Stimulated activated CD4-positive, alpha-beta T cell treated with anti-CD3 and anti-CD28 coated beads, Interleukin-1b, Interleukin-23, amount 100 ng/mL, for 48 hours (primary cell): ENCODE data around the gene CDK16.

Experiments
- DNase-seq: peaks from one replicate; pipeline ENCODE4 v3.0.0-alpha.2; 2020

The CDK16 gene

DNA sequence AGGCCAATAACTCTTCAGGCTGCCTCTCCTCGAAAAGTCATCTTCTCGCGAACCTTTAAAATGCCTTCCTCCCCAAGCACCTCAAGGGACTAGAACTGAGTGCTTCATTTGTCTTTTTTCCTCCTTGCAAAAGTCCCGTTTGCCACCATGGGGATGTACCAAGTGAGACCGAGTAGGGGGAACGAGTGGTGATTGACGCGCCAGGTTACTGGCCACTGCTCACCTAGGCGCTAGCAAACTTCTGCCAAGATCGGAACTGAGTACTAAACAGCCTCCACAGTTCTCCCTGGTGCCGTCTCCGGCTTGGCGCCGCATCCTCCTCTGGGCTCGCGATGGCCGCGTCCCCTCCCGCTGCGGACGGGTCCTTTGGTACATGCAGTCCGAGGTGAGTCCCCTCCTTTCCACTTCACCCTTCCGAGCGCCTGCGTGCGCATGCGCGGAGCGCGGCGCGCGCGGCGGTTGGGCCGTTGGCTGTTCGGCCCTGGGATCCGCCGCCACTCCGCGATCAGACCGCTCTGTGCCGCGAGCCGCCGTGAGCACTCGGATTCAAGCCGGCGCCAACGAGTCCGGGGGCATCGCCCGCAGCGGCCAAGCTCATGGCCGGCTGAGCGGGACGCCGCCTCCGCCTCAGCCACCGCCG lies at the start of gene CDK16:
CDK16 (plus strand) TSS at position 402 of the 640 bp plus-strand sequence. CDS start 4,877 bp downstream, outside the sequence.
- peak; percentile 68 for DNase-seq

DNA sequence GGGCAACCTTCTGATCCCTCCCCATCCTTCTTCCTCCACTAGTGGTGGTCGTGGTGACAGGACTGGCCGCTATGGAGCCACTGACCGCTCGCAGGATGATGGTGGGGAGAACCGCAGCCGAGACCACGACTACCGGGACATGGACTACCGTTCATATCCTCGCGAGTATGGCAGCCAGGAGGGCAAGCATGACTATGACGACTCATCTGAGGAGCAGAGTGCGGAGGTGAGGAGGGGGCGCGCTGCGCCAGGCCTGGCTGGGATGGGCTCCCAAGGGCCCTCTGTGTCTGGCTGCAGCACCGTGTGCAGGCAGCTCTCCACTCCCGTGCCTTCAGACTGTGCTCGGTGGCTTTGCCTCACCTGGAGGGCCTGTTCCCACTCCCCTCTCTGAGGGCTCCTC lies 49.2 kb upstream of the CDK16 start:
- no peak for DNase-seq

DNA sequence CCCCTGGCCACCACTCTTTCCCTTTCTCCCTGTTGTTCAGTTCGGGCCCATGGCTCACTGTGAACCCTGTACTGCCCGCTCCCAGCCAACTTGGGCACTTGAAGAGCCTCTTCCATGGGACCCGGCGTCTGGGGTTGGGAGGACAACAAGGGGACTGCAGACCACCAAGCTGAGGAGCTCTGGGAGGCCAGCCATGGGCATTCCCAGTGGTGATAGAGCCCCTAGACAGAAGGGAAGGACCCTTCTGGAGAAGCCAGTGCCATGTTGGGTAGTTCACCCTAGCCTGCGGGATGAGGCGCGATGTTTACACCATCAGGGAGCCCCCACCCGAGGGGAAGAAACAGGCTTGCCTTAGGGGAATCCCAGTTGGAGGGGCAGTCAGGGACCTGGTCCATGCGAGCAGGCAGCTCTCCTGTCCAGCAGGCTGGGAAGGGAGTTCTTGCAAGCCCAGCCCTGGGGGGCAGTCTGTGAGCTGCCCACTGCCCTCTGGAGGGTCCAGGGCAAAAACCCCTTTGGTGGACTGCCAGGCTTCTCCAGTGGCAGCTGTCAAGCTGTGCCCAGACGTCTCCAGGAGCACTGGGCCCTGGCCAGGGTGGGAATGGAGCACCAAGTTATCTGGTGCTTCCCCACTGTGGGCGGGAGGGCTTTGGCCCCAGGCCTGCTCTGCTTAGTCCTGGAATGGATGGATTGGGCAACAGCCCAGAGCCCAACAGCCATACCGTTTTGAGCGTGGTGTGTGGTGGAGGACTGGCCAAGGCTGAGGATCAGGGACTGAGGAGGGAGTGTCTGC lies 48.6 kb upstream of the CDK16 start:
- no peak for DNase-seq

DNA sequence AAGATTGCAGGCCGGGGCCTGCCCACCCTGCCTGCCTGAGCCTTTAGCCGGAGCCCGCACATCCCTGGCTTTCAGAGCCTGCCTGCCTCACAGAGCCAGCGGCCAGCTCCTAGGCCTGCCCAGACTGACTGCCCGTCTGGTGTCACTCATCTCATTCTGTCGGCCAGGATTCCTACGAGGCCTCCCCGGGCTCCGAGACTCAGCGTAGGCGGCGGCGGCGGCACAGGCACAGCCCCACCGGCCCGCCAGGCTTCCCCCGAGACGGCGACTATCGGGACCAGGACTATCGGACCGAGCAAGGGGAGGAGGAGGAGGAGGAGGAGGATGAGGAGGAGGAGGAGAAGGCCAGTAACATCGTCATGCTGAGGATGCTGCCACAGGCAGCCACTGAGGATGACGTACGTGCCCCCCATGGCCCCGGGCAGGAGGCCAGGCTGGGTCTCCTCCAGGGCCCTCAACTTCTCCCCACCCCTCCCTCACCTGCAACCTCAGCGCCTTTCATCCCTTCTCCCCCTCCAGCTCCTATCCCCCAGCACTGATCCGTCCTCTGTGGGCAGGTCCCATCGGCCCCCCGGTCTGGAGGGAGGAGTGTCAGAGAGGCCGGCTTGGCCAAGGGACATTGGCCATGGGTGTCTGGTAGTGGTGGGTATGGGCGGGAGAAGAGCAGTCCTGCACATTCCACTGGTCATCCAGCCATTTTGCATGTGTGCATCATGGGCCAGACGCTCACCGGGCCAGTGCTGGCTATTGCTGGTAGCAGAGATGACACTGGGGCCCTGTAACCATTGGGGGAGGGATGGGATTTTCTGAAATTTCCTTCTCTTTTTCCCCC lies 47.4 kb upstream of the CDK16 start:
- DNase-seq, result no peak

DNA sequence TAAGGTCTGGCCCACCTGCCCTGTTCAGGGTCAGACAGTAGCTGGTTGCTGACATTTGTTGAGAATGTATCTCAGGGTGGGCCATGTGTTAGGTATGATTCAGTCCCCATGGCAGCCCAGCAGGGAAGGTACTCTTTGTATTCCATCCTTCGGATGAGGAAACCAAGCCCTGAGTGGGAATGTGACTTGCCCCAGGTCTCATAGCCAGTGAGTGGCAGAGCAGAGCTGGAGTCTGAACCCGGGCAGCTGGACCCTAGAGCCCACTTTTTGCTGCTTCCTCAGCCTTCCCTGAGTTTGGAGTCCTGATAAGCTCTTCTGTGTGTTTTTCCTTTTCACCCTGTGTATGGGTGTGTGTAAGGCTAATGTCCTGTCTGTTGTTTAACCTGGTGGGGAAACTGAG lies 46.5 kb upstream of the CDK16 start:
- no peak for DNase-seq

DNA sequence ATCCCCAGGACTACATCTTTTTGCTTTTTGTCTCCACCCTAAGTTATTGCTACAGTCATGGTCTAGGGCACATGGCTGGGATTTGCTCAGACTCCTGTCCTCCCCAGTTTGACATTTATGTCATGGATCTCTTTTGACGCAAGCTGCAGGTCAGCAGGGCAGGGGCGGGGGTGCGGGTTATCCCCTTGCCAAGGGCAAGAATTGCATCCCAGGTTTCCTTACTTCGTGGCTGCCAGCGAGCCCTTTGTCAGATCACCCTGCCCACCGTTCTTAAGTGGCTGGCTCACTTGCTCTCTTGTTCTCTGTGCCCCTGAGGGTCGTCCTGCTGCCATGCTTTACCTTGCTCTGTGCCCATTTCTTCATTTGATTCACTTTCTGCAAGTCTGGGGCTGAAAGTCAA lies 45.9 kb upstream of the CDK16 start:
- DNase-seq, result no peak

DNA sequence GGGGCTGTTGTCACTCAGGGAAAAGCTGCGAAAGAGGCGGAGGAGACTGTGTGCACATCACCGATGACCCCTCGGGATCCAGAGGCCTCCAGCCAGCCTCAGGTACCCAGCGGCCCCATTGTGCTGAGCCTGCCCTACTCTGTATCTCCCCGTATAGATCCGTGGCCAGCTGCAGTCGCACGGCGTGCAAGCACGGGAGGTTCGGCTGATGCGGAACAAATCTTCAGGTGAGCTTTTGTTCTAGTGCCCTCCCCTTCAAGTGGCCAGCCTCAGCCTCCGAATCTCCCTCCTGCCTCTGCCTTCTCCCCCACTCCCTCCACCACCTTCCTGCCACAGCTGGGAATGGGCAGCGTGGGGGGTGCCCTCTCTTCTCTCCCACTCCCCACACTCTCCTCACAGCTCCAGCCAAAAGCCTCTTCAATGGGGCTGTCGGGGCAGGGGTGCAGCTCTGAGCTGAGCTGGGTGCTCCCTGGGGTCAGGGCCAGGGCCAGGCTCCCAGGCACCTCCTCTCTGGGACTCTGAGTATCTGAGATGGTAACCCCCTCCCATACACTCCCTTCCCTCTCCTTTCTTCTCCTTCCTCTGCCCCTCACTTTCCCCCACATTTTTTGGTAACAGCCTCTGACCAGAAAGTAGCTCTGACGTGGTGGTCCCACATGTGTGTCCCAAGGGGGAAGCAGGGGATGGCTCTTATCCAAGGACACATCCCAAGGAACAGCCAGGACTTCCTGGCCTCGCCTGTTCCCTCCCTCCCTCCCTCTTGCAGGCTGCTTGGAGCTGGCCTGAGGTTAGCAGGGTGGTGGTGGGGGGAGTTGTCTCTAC lies 45.3 kb upstream of the CDK16 start:
- no peak for DNase-seq

DNA sequence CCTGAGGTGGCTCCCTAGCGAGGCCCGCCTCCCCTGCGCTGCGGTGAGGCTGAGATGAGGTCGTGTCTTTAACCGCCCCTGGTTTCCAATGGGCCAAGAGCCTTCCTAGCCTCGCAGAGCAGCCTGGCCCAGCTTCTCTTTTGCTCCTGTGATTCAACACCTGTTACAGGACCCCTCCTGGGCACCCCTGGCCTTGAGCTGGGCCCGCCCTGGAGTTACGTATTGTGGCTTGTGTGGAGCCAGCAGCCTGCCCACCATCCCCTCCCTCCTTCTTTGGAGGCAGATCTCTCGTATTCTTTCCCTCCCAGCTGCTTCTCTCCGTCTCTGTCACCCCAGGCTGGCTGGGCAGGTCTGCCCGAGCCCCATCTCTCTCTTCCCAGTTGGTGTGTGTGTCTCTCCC lies 44.1 kb upstream of the CDK16 start:
- no peak for DNase-seq

DNA sequence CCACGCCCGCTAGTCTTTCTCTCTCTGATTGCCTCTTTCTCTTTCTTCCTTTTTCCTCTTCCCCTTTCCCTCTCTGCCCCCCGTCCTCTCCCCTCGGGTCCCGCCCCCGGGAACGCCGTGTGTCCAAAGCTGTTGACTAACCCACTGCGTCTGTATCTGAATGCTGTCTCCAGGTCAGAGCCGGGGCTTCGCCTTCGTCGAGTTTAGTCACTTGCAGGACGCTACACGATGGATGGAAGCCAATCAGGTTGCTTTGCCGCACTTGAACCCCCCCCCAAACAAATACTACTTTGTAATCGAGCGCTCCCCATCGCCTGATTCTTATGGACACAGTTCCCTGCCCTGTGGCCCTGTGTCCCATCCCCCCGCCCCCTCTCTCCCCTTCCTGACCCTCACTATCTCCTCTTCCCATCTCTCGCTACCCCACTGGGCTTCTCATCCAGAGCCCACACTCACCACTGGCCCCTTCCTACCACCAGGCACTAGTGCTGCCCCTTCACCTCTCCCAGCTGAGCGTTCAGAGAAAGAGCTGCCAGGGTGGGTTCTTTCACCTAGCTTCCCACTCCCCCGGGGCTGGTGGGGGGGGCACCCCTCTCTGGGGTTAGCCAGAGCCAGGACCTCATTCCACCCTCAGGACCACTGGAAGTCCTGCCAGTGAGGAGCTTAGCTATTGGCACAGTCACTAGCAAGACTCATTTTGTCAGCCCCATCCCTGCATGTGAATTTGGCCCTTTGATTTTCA lies 43.5 kb upstream of the CDK16 start:
- DNase-seq, result no peak

DNA sequence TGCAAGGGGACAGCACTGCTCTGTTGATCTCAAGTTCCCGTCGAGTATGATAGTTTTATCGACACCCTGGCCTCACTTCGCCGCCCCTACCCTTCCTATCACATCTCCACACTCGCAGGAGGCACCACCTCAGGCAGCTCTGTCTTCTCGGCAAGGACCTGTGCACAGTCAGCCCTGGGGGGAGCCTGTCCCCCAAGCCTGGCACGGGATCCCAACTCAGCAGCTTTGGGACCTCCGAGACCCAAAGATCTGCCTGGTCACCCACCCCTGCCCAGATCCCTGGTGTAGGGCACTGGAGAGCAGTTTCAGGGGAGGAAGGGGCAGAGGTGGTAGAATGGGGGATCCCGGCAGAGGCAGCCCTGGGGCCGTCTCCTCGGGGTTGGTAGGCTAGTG lies 42.9 kb upstream of the CDK16 start:
- no peak for DNase-seq

DNA sequence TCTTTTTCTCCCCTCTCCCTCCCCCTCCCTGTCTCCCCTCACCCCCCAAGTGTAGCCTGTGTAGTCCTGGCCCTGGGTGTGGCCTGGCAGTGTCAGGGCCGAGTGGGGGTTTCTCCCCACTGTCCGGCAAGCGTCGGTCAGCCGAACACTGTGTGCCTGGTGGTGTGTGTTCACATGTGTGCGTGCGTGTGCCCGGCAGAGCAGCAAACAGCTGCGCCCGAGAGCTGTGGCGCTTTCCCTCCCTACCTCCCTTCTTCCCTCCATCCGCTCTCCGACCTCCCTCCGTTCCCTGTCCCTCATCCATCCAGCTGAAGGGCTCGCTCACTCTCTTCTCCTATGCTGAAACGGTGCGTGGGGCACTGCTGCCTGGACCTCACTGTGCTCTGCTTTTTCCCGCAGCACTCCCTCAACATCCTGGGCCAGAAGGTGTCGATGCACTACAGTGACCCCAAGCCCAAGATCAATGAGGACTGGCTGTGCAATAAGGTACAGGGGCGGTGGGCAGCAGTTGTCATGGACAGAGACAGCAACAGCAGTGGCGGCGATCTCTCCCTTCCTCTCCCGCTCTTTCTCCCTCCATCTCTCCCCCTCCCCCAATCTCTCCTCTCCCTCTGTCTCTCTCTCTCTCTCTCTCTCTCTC lies 42.3 kb upstream of the CDK16 start:
- DNase-seq, result no peak

DNA sequence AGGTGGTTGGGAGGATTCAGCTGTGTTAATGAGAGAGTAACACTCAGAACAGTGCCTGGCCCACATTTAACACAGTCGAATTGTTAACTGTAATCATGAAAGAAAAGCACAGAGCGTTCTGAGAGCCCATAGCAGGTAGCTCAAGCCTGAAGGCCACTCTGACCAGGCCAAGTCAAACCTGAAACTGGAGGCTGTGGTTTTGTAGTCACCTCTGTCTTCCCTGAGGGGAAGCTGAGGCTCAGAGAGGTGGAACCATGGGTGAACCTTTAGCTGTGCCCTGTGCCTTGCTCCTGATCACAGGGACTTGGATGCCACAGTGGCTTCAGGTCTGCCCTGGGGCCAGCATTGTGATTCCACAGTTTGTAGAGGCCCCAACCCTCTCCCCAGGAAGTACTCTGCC lies 41.4 kb upstream of the CDK16 start:
- no peak for DNase-seq

DNA sequence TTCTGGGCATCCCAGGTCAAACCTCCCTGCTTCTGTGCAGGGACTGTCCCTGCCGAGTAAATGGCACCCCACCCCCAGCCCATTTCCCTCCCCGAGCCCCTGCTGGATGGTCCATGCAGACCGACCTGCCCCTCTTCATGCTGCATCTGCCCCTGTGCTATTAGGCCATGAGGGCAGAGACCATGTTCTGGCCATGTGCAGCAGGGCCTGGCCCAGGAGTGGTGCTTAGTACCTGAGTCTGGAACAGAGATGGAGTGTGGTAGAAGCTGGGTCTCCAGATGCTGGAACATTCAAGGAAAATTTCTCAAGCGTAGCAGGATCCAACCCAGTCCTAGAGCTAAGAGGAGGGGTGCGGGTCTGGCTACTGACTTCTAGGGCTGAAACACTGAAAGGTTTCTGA lies 40.1 kb upstream of the CDK16 start:
- DNase-seq, result no peak

DNA sequence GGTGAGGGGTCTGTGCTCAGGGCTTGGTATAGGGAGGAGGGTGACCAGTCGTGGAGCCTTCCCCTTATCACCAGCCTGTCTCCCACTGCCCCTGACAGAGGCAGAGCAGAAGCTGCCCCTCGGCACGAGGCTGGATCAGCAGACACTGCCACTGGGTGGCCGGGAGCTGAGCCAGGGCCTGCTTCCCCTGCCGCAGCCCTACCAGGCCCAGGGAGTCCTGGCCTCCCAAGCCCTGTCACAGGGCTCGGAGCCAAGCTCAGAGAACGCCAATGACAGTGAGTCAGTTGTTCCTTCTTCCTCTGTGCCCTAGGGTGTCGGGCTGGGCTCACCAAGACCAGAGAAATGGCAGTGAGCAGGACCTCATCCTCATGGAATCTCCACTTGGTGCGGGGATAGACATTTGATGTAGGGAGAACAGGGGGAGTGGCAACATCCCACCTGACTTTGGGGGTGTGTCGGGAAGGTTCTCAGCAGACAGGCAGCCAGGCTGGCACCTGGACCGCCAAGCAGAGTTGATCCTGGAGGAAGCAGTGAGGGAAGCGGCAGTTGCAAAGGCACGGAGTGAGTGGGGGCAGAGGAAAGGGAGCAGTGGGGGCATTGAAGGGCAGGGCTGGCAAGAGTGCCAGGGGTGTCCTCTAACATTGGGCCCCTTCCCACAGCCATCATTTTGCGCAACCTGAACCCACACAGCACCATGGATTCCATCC lies 39.1 kb upstream of the CDK16 start:
- DNase-seq, result no peak

DNA sequence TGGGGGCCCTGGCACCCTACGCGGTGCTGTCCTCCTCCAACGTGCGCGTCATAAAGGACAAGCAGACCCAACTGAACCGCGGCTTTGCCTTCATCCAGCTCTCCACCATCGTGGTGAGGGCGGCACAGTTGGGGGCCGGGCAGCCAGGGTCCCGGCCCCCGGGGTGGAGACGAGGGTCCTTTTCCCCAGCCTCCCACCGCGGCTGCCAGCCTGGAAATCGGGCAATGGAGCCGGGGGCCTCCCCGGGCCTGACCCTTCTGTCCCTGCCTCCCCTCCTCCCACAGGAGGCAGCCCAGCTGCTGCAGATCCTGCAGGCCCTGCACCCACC lies 38.6 kb upstream of the CDK16 start:
- DNase-seq, result no peak

DNA sequence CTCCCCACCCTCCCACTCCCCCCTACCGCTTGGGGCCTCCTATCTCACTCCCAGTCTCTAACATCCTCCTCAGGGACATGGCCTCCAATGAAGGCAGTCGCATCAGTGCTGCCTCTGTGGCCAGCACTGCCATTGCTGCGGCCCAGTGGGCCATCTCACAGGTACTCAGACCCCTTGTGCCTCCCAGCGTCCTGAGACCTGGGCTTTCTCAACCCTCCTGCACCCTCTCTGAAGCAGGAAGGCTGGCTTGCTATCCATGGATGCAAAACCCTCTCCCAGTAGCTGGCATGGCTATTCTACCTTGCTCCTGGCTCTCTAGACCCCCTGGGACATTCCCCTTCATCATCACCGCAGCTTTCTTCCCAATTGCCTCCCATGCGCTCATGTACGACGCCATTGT lies 38.1 kb upstream of the CDK16 start:
- no peak for DNase-seq

DNA sequence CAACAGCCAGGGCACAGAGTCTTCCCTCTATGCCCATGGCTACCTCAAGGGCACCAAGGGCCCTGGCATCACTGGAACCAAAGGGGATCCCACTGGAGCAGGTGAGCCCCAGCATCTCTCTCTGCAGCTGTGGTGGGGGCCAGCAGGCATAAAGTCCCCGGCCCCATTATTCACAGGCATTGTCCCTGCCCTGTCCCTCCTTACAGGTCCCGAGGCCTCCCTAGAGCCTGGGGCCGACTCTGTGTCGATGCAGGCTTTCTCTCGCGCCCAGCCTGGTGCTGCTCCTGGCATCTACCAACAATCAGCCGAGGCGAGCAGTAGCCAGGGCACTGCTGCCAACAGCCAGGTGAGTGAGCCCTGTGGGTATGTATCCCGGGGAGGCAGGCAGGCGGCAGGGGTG lies 37.2 kb upstream of the CDK16 start:
- no peak for DNase-seq

DNA sequence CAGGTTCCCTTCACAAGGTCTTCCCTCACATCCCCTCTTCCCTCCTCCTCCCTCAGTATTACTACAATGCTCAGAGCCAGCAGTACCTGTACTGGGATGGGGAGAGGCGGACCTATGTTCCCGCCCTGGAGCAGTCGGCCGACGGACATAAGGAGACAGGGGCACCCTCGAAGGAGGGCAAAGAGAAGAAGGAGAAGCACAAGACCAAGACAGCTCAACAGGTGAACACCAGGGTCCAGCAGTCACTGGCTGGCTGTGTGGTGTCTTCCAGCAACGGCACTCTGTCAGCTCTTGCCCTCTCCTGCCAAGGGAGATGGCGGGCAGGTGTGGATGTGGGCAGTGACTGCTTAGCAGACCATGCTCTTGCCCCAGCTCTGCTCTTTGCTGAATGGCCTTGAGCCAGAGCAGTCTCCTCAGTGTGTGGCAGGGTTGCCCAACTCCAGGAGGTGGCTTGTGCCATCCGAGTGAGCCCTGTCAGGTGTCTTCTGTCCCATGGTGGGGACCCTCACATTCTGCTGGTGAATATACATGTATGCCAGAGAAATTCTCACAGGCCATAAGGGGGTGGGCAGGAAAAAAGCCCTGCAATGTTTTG lies 36.3 kb upstream of the CDK16 start:
- DNase-seq, result no peak

DNA sequence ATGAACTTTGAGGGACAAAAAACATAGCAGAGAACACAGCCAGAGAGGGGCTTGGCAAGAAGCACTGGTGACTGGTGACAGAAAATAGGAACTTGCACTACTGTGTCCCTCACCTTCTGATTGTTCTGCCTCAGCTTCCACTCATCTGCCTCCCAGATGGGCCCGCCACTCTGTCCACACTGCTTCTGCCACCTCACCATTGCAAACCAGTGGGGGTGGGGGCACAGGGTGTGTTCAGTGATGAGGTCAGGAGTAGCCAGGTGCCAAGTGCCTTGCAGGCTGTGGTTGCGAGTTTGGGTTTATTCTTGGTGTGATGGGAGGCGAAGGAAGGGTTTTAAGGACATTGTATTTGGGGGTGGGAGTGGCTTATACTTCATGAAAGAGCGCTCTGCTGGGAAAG lies 34.0 kb upstream of the CDK16 start:
- no peak for DNase-seq

DNA sequence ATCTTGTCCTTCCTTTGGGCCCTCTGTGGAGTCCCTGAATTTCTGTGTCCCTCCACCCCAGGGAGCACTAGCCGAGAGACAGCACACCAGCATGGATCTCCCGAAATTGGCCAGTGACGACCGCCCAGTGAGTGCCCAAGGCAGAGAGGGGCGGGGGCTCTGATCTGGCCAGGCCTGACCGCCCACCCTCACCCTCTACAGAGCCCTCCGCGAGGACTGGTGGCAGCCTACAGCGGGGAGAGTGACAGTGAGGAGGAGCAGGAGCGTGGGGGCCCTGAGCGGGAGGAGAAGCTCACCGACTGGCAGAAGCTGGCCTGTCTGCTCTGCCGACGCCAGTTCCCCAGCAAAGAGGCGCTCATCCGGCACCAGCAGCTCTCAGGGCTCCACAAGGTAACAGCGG lies 33.2 kb upstream of the CDK16 start:
- DNase-seq, result no peak
